Measurements from ENCODE around the gene CPLX4.

The CPLX4 gene

GRCh38 chr18:59272891-59273758, 45.3 kb downstream of the CPLX4 start, which contains the start of gene RAX:
RAX (minus strand) TSS chr18:59273454; CDS start chr18:59273206, 248 bp downstream.
- H3K4me1 ChIP-seq (ENCODE audit: control insufficient read depth, low read length) = no peaks in the 10 kb centered on the region
- no peaks in the 10 kb centered on the region for H3K79me2 ChIP-seq (ENCODE audit: control insufficient read depth, low read length)
- no peaks in the 10 kb centered on the region for H3K9me3 ChIP-seq (ENCODE audit: control insufficient read depth, insufficient read depth, low read length)
- H4K20me1 ChIP-seq (ENCODE audit: control insufficient read depth, insufficient read depth, low read depth, low read length) = no peaks in the 10 kb centered on the region
- H3K36me3 ChIP-seq (ENCODE audit: control insufficient read depth, low read length) = no peaks in the 10 kb centered on the region
- H3F3A ChIP-seq (ENCODE audit: control insufficient read depth, insufficient read depth) = no peaks in the 10 kb centered on the region
- H3K27ac ChIP-seq (ENCODE audit: low read depth, low read length) = no peak within 1 kb of the TSS
- TF ChIP-seq CTCF (IDR thresholded peaks at IDR 0.05; ENCODE audit: low read depth, low read length, poor library complexity, severe bottlenecking) (no peak), EZH2phosphoT487 (IDR thresholded peaks at IDR 0.05; ENCODE audit: borderline replicate concordance, low read length) (no peak)
- no peaks in the 10 kb centered on the region for H3K9me2 ChIP-seq (replicated peaks; ENCODE audit: control insufficient read depth, low read length)
- no peak within 1 kb of the TSS for H3K4me2 ChIP-seq (ENCODE audit: low read length)
- H3K4me3 ChIP-seq (ENCODE audit: low read length) = no peak within 1 kb of the TSS
- H3K27me3 ChIP-seq (ENCODE audit: control insufficient read depth, low read length) = peaks cover 36% of the 10 kb centered on the region

DNA sequence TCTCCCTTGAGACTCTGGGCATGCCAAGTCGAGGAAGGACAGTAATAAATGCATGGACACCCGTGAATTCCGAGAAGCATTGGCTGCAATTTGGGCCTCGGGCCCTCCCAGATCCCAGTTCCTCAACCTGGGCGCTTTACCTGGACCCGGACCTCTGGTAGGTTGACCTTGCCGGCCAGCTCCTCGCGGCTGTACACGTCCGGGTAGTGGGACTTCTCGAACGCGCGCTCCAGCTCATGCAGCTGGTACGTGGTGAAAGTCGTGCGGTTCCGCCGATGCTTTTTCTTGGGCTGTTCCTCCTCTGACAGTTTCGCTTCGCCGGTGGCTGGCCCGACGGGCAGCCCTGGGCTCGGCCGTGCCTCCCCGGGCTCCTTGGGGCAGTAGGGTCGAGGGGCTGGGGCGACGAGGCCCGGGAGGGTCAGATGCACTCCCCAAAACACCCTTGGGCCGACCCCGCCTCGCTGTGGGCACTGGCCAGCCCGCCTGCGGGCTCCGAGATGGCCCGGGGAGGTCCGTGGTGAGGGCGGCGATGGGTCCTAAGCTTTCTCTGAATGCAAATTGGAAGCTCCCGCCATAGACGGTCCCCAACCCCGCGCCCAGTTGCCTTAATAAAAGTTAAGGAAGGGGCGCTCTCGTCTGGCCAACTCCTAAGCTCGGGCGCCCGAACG, 46.1 kb downstream of the CPLX4 start:
- no peaks in the 10 kb centered on the region for H3F3A ChIP-seq (ENCODE audit: control insufficient read depth, insufficient read depth)
- no peaks in the 10 kb centered on the region for H3K9me2 ChIP-seq (replicated peaks; ENCODE audit: control insufficient read depth, low read length)
- H3K36me3 ChIP-seq (ENCODE audit: control insufficient read depth, low read length) = no peaks in the 10 kb centered on the region
- H3K27me3 ChIP-seq (ENCODE audit: control insufficient read depth, low read length) = peaks cover 34% of the 10 kb centered on the region
- H3K4me2 ChIP-seq (ENCODE audit: low read length) = no peak overlapping the region
- no peaks in the 10 kb centered on the region for H3K79me2 ChIP-seq (ENCODE audit: control insufficient read depth, low read length)
- no peak overlapping the region for H3K4me3 ChIP-seq (ENCODE audit: low read length)
- no peaks in the 10 kb centered on the region for H3K9me3 ChIP-seq (ENCODE audit: control insufficient read depth, insufficient read depth, low read length)
- no peaks in the 10 kb centered on the region for H3K4me1 ChIP-seq (ENCODE audit: control insufficient read depth, low read length)
- TF ChIP-seq CTCF (IDR thresholded peaks at IDR 0.05; ENCODE audit: low read depth, low read length, poor library complexity, severe bottlenecking) (no peak), EZH2phosphoT487 (IDR thresholded peaks at IDR 0.05; ENCODE audit: borderline replicate concordance, low read length) (no peak)
- H3K27ac ChIP-seq (ENCODE audit: low read depth, low read length) = no peak overlapping the region
- H4K20me1 ChIP-seq (ENCODE audit: control insufficient read depth, insufficient read depth, low read depth, low read length) = no peaks in the 10 kb centered on the region

GRCh38 chr18:59271606-59272220, 46.7 kb downstream of the CPLX4 start:
- Histone ChIP-seq H3K79me2 (ENCODE audit: control insufficient read depth, low read length) (no peaks in the 10 kb centered on the region), H4K20me1 (ENCODE audit: control insufficient read depth, insufficient read depth, low read depth, low read length) (no peaks in the 10 kb centered on the region), H3K27ac (ENCODE audit: low read depth, low read length) (no peak overlapping the region), H3K4me3 (ENCODE audit: low read length) (no peak overlapping the region), H3K4me1 (ENCODE audit: control insufficient read depth, low read length) (no peaks in the 10 kb centered on the region), H3K9me3 (ENCODE audit: control insufficient read depth, insufficient read depth, low read length) (no peaks in the 10 kb centered on the region), H3K36me3 (ENCODE audit: control insufficient read depth, low read length) (no peaks in the 10 kb centered on the region), H3K27me3 (ENCODE audit: control insufficient read depth, low read length) (peaks cover 34% of the 10 kb centered on the region), H3K4me2 (ENCODE audit: low read length) (no peak overlapping the region), H3K9me2 (replicated peaks; ENCODE audit: control insufficient read depth, low read length) (no peaks in the 10 kb centered on the region), H3F3A (ENCODE audit: control insufficient read depth, insufficient read depth) (no peaks in the 10 kb centered on the region)
- TF ChIP-seq EZH2phosphoT487 (IDR thresholded peaks at IDR 0.05; ENCODE audit: borderline replicate concordance, low read length) = no peak
- no peak for TF ChIP-seq CTCF (IDR thresholded peaks at IDR 0.05; ENCODE audit: low read depth, low read length, poor library complexity, severe bottlenecking)
